BJ (cell line): ENCODE results near the gene RASEF. TPM values are rescaled to one million over a fixed set of nuclear protein-coding genes. Genes with fewer than 3 reads are reported as not detected.

Experiments used
- CTCF ChIA-PET: fragments of 350-600 bp; formaldehyde crosslinking; extraction: SDS; loops from one replicate; lab custom pipeline; 2021; ENCODE audit warnings: antibody characterized with exemption, inconsistent platforms; lab: Yijun Ruan, JAX
- POLR2A ChIA-PET: fragments of 300-600 bp; sonication (Branson Sonifier 250); formaldehyde crosslinking; extraction: SDS; loops from one replicate; lab custom pipeline; 2021; ENCODE audit warnings: antibody characterized with exemption; lab: Charles Lee
- DNase-seq: peaks from one replicate; pipeline ENCODE4 v3.0.0-alpha.2; 2011; ENCODE audit warnings: low read depth
- H3K27me3 ChIP-seq: 2 replicates; pipeline ENCODE4 v1.6.0; 2011; ENCODE audit warnings: low read length; ENCODE audit not compliant: control insufficient read depth, insufficient read depth
- H3K36me3 ChIP-seq: 2 replicates; pipeline ENCODE4 v1.5.1; 2011; ENCODE audit warnings: low read length; ENCODE audit not compliant: control insufficient read depth, insufficient read depth
- H3K4me3 ChIP-seq: 2 replicates; pipeline ENCODE4 v1.5.1; 2011; ENCODE audit warnings: low read depth, mild to moderate bottlenecking, control low read depth, low read length
- polyA plus RNA-seq: library from polyadenylated mRNA; depleted of rRNA; stranded (reverse); fragments of >200 nt; gene quantifications from 2 replicates; pipeline ENCODE4 v1.2.3, GENCODE V29; 2011
- TF ChIP-seq, protein P1 (sequence below): IDR thresholded peaks from 2 replicates; pipeline ENCODE4 v1.5.1; 2011; ENCODE audit warnings: low read depth, mild to moderate bottlenecking, control low read depth, inconsistent platforms, low read length, moderate library complexity; ENCODE audit not compliant: insufficient read depth

RASEF gene
- polyA plus RNA-seq, 1 experiment = not detected

DNA sequence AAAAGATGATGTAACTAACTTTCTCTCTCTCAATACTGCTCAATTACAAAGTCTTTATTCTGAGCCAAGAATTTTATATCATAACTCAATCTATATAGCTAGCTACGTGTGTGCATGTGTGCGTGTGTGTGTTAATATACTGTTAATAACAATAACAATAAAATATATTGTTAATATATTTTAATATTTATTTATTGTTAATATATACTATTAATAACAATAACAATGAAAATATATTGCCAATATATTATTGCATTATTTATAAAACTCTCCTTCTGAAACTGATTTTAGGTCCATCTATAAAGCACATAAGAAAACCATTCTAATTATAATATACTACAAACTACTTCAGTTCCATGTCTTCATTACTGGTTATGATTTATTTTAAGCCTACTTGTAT is 60.6 kb downstream of the RASEF start:
- Histone ChIP-seq H3K36me3 (no peaks in the 10 kb centered on the region), H3K4me3 (no peak overlapping the region), H3K27me3 (peaks cover 2% of the 10 kb centered on the region; the same call in 1 of the 2 replicates)
- ChIA-PET CTCF (no interaction called here), POLR2A (no interaction called here)
- no peak for DNase-seq
- TF ChIP-seq, protein P1, sequence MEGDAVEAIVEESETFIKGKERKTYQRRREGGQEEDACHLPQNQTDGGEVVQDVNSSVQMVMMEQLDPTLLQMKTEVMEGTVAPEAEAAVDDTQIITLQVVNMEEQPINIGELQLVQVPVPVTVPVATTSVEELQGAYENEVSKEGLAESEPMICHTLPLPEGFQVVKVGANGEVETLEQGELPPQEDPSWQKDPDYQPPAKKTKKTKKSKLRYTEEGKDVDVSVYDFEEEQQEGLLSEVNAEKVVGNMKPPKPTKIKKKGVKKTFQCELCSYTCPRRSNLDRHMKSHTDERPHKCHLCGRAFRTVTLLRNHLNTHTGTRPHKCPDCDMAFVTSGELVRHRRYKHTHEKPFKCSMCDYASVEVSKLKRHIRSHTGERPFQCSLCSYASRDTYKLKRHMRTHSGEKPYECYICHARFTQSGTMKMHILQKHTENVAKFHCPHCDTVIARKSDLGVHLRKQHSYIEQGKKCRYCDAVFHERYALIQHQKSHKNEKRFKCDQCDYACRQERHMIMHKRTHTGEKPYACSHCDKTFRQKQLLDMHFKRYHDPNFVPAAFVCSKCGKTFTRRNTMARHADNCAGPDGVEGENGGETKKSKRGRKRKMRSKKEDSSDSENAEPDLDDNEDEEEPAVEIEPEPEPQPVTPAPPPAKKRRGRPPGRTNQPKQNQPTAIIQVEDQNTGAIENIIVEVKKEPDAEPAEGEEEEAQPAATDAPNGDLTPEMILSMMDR = no peak

DNA sequence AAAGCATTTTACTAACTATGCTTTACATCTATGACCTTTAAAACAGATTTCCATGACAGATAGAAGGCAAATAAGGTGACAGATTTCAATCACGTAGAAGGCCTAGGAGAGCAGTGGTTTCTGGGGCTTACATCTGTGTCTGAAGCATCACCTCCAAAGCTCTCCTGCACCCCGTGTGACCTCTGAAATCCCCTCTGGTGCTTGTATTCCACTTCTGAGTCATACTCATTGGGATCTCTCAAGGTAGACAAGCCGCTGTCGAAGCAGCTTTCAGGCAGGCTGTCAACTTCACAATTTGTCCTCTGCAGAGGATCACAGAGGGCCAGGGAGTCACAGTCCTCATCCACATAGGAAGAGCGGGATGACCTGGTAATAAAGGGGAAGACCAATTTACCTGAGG is 62.2 kb downstream of the RASEF start:
- TF ChIP-seq, protein P1 = no peak
- POLR2A ChIA-PET = no interaction called here
- CTCF ChIA-PET = no interaction called here
- H3K36me3 ChIP-seq = no peaks in the 10 kb centered on the region
- DNase-seq = no peak
- no peak overlapping the region for H3K4me3 ChIP-seq
- H3K27me3 ChIP-seq = peaks cover 1% of the 10 kb centered on the region; the same call in 1 of the 2 replicates

DNA sequence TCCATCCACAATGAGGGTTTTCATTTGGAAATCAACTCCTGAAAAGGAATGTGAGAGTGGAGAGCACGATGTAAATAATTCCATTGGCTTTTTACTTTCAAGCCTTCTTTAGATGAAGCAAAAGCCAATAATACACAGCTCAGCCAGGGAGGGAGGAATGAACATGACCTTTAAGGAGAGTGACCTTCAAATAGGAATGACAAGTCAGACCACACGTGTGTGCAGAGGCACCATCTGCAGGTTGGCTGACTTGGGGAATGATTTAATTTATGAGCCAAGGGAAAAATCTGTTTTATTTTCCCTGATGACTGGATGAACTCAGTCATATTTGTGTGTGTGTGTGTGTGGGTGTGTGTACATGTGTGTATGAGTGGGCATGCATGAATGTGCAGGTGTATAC is 64.5 kb downstream of the RASEF start:
- POLR2A ChIA-PET = no interaction called here
- H3K4me3 ChIP-seq = no peak overlapping the region
- H3K36me3 ChIP-seq = no peaks in the 10 kb centered on the region
- H3K27me3 ChIP-seq = no peaks in the 10 kb centered on the region
- CTCF ChIA-PET = interaction anchor here (1.1 kb wide), 1 partner anchor 14 kb away, joined by 3 read pairs; no protein-coding TSS in a partner anchor
- no peak for DNase-seq
- TF ChIP-seq, protein P1 = no peak

DNA sequence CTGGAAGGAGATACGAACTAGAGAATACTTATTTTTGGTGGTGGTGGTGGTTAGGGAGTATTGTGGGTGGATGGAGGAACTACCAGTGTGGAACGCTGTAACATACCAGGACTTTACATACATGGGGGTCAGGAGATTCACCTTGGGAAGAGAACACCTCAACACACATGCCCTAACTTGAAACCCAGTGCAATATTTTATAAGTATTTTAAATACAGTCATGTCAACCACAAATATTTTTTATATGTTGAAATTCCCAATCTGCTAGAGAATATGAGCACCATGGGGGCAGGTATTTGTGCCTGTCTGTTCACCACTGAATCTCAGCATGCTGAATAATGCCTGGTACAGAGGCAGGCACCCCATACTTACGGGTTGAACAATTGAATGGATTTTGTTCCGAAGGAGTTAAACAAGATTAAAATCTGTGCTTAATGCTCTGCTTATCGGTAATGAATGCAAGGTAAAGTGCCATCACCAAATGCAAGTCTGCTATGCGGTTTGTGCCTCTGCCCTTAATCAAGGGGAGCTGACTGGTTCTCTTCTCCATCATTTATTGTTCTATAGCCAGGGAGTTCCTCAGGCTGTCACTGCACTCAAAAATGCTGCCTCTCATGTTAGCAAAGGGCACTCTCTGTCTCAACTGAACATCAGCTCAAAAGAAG is 65.3 kb downstream of the RASEF start:
- H3K27me3 ChIP-seq = no peaks in the 10 kb centered on the region
- no peaks in the 10 kb centered on the region for H3K36me3 ChIP-seq
- TF ChIP-seq, protein P1 = no peak
- no peak for DNase-seq
- ChIA-PET POLR2A (no interaction called here), CTCF (interaction anchor here (1.1 kb wide), 1 partner anchor 14 kb away, joined by 3 read pairs; no protein-coding TSS in a partner anchor)
- no peak overlapping the region for H3K4me3 ChIP-seq

DNA sequence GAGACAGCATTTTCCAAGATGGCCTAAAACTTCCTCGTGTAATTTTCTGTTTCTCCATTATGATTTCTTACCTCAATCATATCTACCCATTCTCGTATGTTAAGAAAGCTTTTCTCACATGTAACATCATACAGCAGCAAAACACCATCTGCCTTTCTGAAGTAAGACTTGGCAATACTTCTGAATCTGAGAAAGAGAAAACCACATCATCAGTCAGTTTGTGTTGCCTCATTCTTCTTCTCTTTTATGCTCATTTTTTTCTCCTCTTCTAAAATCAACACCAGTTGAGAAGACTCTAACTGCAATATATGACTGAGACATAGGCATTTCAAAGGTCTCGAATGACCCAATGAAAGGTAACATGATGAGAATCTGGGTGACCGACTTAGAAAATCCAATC is 66.0 kb downstream of the RASEF start:
- TF ChIP-seq, protein P1 = no peak
- no peak for DNase-seq
- Histone ChIP-seq H3K36me3 (no peaks in the 10 kb centered on the region), H3K4me3 (no peak overlapping the region), H3K27me3 (no peaks in the 10 kb centered on the region)
- CTCF ChIA-PET = no interaction called here
- POLR2A ChIA-PET = no interaction called here
